HepG2 (cell line): ENCODE measurements around the gene DIPK1C. TPM values are rescaled to one million over a fixed set of nuclear protein-coding genes. Genes with fewer than 3 reads are reported as not detected.

Experiments used
- ATAC-seq: fragments of 200-7000 bp; cut with Tn5 transposase; 3 replicates; pipeline ENCODE4 v1.9.1; 2020; ENCODE audit warnings: mild to moderate bottlenecking, moderate library complexity
- BruUV-seq: library from RNA; stranded (reverse); fragments of 400-500 nt; replicated peaks from 2 replicates; lab custom pipeline; 2021; lab: Mats Ljungman, UMichigan
- CTCF ChIA-PET: fragments of 300-600 bp; formaldehyde crosslinking; extraction: SDS; loops from one replicate; lab custom pipeline; 2021; ENCODE audit warnings: low total read pairs, inconsistent platforms, low intra/inter-chr PET ratio; lab: Yijun Ruan, JAX
- POLR2A ChIA-PET: fragments of 350-600 bp; sonication (Branson Sonifier 250); formaldehyde crosslinking; loops from one replicate; lab custom pipeline; 2020; ENCODE audit warnings: antibody characterized with exemption, inconsistent platforms; lab: Yijun Ruan, JAX
- DNase-seq: peaks from one replicate; pipeline ENCODE4 v3.0.0-alpha.2; 2015; ENCODE audit warnings: low spot score
- FAIRE-seq: peaks from 3 replicates; lab custom pipeline; 2011; peaks lifted over from hg19 to GRCh38; lab: Jason Lieb, UNC
- H2AFZ ChIP-seq: one replicate; pipeline ENCODE4 v1.6.1; 2011; ENCODE audit warnings: low read length, inconsistent platforms
- H3K27ac ChIP-seq: fragments of 300-600 bp; 3 replicates; pipeline ENCODE4 v1.8.0; 2011; ENCODE audit warnings: mixed run types, mild to moderate bottlenecking, mixed read lengths, low read length, inconsistent platforms; ENCODE audit not compliant: insufficient read depth; ENCODE audit errors: extremely low read length
- H3K27me3 ChIP-seq, 2 experiments: fragments of 200-600 bp in 1 of 2; 2 replicates in 1 of 2; 3 replicates in 1 of 2; pipeline versions ENCODE4 v1.6.0 to v1.8.0; 2011; ENCODE audit warnings: low read length in 2 of 2, mild to moderate bottlenecking in 2 of 2, moderate library complexity in 2 of 2, inconsistent platforms in 1 of 2; ENCODE audit not compliant: insufficient read depth in 2 of 2, control insufficient read depth in 1 of 2
- H3K36me3 ChIP-seq, 2 experiments: fragments of 200-600 bp in 1 of 2; replicated peaks in 1 of 2; 2 replicates in 1 of 2; 3 replicates in 1 of 2; pipeline versions ENCODE4 v1.5.1 to v1.8.0; 2011; ENCODE audit warnings: low read length in 2 of 2, inconsistent platforms in 1 of 2; ENCODE audit not compliant: insufficient read depth in 2 of 2, control insufficient read depth in 1 of 2
- H3K4me1 ChIP-seq: 2 replicates; pipeline ENCODE4 v1.5.1; 2012; ENCODE audit warnings: low read length, inconsistent platforms; ENCODE audit not compliant: insufficient read depth
- H3K4me2 ChIP-seq: 2 replicates; pipeline ENCODE4 v1.6.0; 2011; ENCODE audit warnings: low read depth, low read length, inconsistent platforms
- H3K4me3 ChIP-seq, 3 experiments: fragments of 200-600 bp in 1 of 3; sonication (generic), shearing (Covaris generic) in 1 of 3; replicated peaks in 1 of 3; 2 replicates each; pipeline ENCODE4 v1.5.1; 2011 to 2016; ENCODE audit warnings: low read length in 3 of 3, inconsistent platforms in 2 of 3, low read depth in 2 of 3, mild to moderate bottlenecking in 2 of 3, control low read depth in 1 of 3, mixed read lengths in 1 of 3; ENCODE audit not compliant: insufficient read depth in 1 of 3
- H3K79me2 ChIP-seq: one replicate; pipeline ENCODE4 v1.6.1; 2011; ENCODE audit warnings: low read length, inconsistent platforms; ENCODE audit not compliant: insufficient read depth
- H3K9ac ChIP-seq: 2 replicates; pipeline ENCODE4 v1.6.0; 2011; ENCODE audit warnings: mild to moderate bottlenecking, low read depth, low read length, inconsistent platforms; ENCODE audit not compliant: insufficient read depth
- H3K9me3 ChIP-seq: 2 replicates; pipeline ENCODE4 v1.5.1; 2012; ENCODE audit warnings: mild to moderate bottlenecking, low read length
- H4K20me1 ChIP-seq: 2 replicates; pipeline ENCODE4 v1.6.0; 2011; ENCODE audit warnings: inconsistent platforms, mild to moderate bottlenecking, low read length, moderate library complexity; ENCODE audit not compliant: insufficient read depth
- ATRX ChIP-seq: sonication (generic); formaldehyde crosslinking; IDR thresholded peaks from 2 replicates; pipeline ENCODE4 v1.4.0; 2020; ENCODE audit warnings: missing genetic modification reagents, borderline replicate concordance
- EED ChIP-seq: sonication (generic); formaldehyde crosslinking; IDR thresholded peaks from 2 replicates; pipeline ENCODE4 v1.5.0; 2020; ENCODE audit warnings: mild to moderate bottlenecking, missing genetic modification reagents
- FOXO1 ChIP-seq: sonication (generic); formaldehyde crosslinking; IDR thresholded peaks from 2 replicates; pipeline ENCODE4 v1.4.0; 2020; ENCODE audit warnings: missing genetic modification reagents
- KLF16 ChIP-seq, 2 experiments: sonication (generic) in 1 of 2; formaldehyde crosslinking in 1 of 2; IDR thresholded peaks; 2 replicates each; pipeline versions ENCODE4 v1.6.1 to v1.8.0; 2016 to 2023; ENCODE audit warnings: missing genetic modification reagents in 2 of 2, missing compliant biosample characterization in 1 of 2
- SIX1 ChIP-seq: sonication (generic); formaldehyde crosslinking; IDR thresholded peaks from 2 replicates; pipeline ENCODE4 v1.4.0; 2020; ENCODE audit warnings: missing genetic modification reagents, borderline replicate concordance
- SMC3 ChIP-seq: IDR thresholded peaks from 2 replicates; pipeline ENCODE4 v1.6.1; 2011; ENCODE audit warnings: low read length, improper control_type of control experiment
- TAF1 ChIP-seq: sonication (generic); formaldehyde crosslinking; IDR thresholded peaks from 2 replicates; pipeline ENCODE4 v1.4.0; 2020; ENCODE audit warnings: missing genetic modification reagents
- TEAD3 ChIP-seq: optimal IDR thresholded peaks from 2 replicates; pipeline ENCODE3; 2016; ENCODE audit warnings: borderline replicate concordance
- TGIF2 ChIP-seq: IDR thresholded peaks from 2 replicates; pipeline ENCODE4 v1.6.1; 2016; ENCODE audit warnings: control low read depth, missing compliant biosample characterization
- U2AF2 ChIP-seq: fragments of 200-400 bp; formaldehyde crosslinking; IDR thresholded peaks from 2 replicates; pipeline ENCODE4 v1.6.1; 2017; ENCODE audit warnings: low read depth, mild to moderate bottlenecking, low read length
- ZBTB38 ChIP-seq: sonication (generic); formaldehyde crosslinking; IDR thresholded peaks from 2 replicates; pipeline ENCODE4 v1.5.1; 2020; ENCODE audit warnings: mild to moderate bottlenecking, missing genetic modification reagents
- ZNF12 ChIP-seq: sonication (generic); formaldehyde crosslinking; IDR thresholded peaks from 2 replicates; pipeline ENCODE4 v1.5.0; 2020; ENCODE audit warnings: missing genetic modification reagents
- ZNF124 ChIP-seq: sonication (generic); formaldehyde crosslinking; IDR thresholded peaks from 2 replicates; pipeline ENCODE4 v1.4.0; 2020; ENCODE audit warnings: missing genetic modification reagents
- ZNF484 ChIP-seq: sonication (generic); formaldehyde crosslinking; IDR thresholded peaks from 2 replicates; pipeline ENCODE4 v1.5.1; 2020; ENCODE audit warnings: mild to moderate bottlenecking, low read depth, missing genetic modification reagents, borderline replicate concordance
- ZNF747 ChIP-seq: sonication (generic); formaldehyde crosslinking; IDR thresholded peaks from 2 replicates; pipeline ENCODE4 v1.8.1; 2023; ENCODE audit warnings: missing genetic modification reagents, mild to moderate bottlenecking, borderline replicate concordance
- ZNF780A ChIP-seq: sonication (generic); formaldehyde crosslinking; IDR thresholded peaks from 2 replicates; pipeline ENCODE4 v1.8.0; 2022; ENCODE audit warnings: mild to moderate bottlenecking, missing genetic modification reagents, moderate library complexity
- ZNF879 ChIP-seq: sonication (generic); formaldehyde crosslinking; IDR thresholded peaks from 2 replicates; pipeline ENCODE4 v1.8.1; 2023; ENCODE audit warnings: missing genetic modification reagents
- WGBS: methylation state at CpG from one replicate; pipeline ENCODE4 v1.1.6; 2017; ENCODE audit warnings: low lambda C conversion rate; 5-methylcytosine and 5-hydroxymethylcytosine counted together
- in situ Hi-C: cut with HindIII; loops from 2 replicates; pipeline ENCODE4 v1.10.0; 2017; ENCODE audit warnings: low pct_unique_long_range_greater_than_20kb; ENCODE audit not compliant: extremely low pct_ligation_motif_present
- intact Hi-C: fragments of 100-400 bp; cut with micrococcal nuclease; formaldehyde crosslinking; loops from one replicate; pipeline ENCODE4 v1.10.0; 2022; ENCODE audit not compliant: unreplicated experiment
- polyA plus RNA-seq, 8 experiments: library from polyadenylated mRNA; depleted of rRNA in 3 of 8; stranded (reverse) in 7 of 8; unstranded in 1 of 8; fragments of >200 nt; fragmentation: Illumina TruSeq in 4 of 8; extraction: Trizol in 4 of 8; gene quantifications; 2 replicates each; pipeline versions ENCODE4 v1.2.1 to v1.2.3, GENCODE V29; 2011 to 2016; ENCODE audit warnings: low read depth in 4 of 8, missing spikeins in 1 of 8, mixed read lengths in 1 of 8; ENCODE audit not compliant: insufficient read depth in 1 of 8
- total RNA-seq, 5 experiments: library from RNA; depleted of rRNA; stranded (reverse); fragments of >200 nt; fragmentation: Illumina TruSeq; extraction: Trizol; gene quantifications; 2 replicates each; pipeline ENCODE4 v1.2.3, GENCODE V29; 2016; ENCODE audit warnings: low read depth in 1 of 5
- TF ChIP-seq, protein P1 (sequence below): sonication (generic); formaldehyde crosslinking; conservative IDR thresholded peaks from 2 replicates; pipeline ENCODE4 v1.8.0; 2022; ENCODE audit warnings: missing genetic modification reagents
- TF ChIP-seq, protein P2 (sequence below): IDR thresholded peaks from 2 replicates; pipeline ENCODE4 v1.6.1; 2016; ENCODE audit warnings: missing genetic modification reagents, missing compliant biosample characterization
- TF ChIP-seq, protein P3 (sequence below), 2 experiments: sonication (generic) in 1 of 2; formaldehyde crosslinking in 1 of 2; IDR thresholded peaks; 2 replicates each; pipeline versions ENCODE4 v1.5.1 to v1.6.1; 2011 to 2020; ENCODE audit warnings: borderline replicate concordance in 1 of 2, low read depth in 1 of 2, low read length in 1 of 2, mild to moderate bottlenecking in 1 of 2, missing genetic modification reagents in 1 of 2, moderate library complexity in 1 of 2
- TF ChIP-seq, protein P4 (sequence below): sonication (generic); formaldehyde crosslinking; IDR thresholded peaks from 2 replicates; pipeline ENCODE4 v1.4.0; 2020; ENCODE audit warnings: low read depth, mild to moderate bottlenecking, missing genetic modification reagents

DIPK1C gene
- total and polyA plus RNA-seq, 2 of the 13 experiments (the other 11 are each of a cell fraction or from before 2014, with no cell fraction given): 1.8 TPM; not detected in 1

DNA sequence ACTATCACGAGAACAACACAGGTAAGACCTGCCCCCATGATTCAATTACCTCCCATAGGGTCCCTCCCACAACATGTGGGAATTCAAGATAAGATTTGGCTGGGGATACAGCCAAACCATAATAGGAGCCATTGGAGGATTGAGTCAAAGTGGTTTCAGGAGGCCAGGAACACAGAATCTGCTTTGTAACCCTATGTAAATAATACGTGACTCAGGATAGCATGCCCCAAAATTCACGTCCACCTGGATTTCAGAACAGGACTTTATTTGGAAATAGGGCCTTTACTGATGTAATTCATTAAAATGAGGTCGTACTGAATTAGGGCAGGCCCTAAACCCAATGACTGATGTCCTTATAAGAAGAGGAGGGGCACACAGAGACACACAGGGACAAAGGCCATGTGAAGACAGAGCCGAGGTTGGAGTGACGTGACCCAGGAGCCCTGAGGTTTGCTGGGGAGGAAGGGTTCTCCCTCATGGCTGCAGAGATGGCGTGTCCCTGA lies 23.1 kb upstream of the DIPK1C start:
- WGBS: 19% methylated on average over 4 of the region's 7 CpGs
- ATAC-seq (peak; percentile 80), DNase-seq (peak; percentile 62), FAIRE-seq (peak; percentile 77)
- POLR2A ChIA-PET: no interaction called here
- no peak overlapping the region for H2AFZ ChIP-seq
- CTCF ChIA-PET: no interaction called here
- peak overlapping the region; percentile 72 for H3K27ac ChIP-seq
- BruUV-seq: no TSS peak
- H3K9ac ChIP-seq: no peak overlapping the region; the same call in 1 of the 2 replicates
- H4K20me1 ChIP-seq: no peaks in the 10 kb centered on the region
- H3K4me3 ChIP-seq: peak overlapping the region in 1 of 3 experiments; percentile 45; a peak in 1 of 6 replicates
- peak overlapping the region; percentile 71 for H3K4me2 ChIP-seq
- in situ Hi-C loops: loop anchor here (25.0 kb wide), 1 partner anchor 293 kb away; no protein-coding TSS in a partner anchor
- no peaks in the 10 kb centered on the region for H3K27me3 ChIP-seq
- H3K4me1 ChIP-seq: peaks cover 46% of the 10 kb centered on the region
- H3K36me3 ChIP-seq: no peaks in the 10 kb centered on the region
- no peaks in the 10 kb centered on the region for H3K9me3 ChIP-seq
- no peaks in the 10 kb centered on the region for H3K79me2 ChIP-seq
- intact Hi-C loops: no loop called here
- TF ChIP-seq TEAD3 (CRISPR knock-in tag) (no peak), KLF16 (CRISPR knock-in tag; IDR thresholded peaks at IDR 0.05) (no peak), TAF1 (CRISPR knock-in tag) (no peak), ZNF879 (no peak), ZNF780A (CRISPR knock-in tag) (no peak), ZNF12 (CRISPR knock-in tag) (no peak), SIX1 (CRISPR knock-in tag) (no peak), U2AF2 (no peak), FOXO1 (no peak; the same call in 1 of the 2 replicates), SMC3 (no peak), ZBTB38 (no peak), ATRX (no peak), EED (CRISPR knock-in tag) (no peak), ZNF747 (CRISPR knock-in tag) (no peak), TGIF2 (no peak), ZNF124 (CRISPR knock-in tag) (no peak), ZNF484 (CRISPR knock-in tag) (no peak)
- TF ChIP-seq, protein P1, sequence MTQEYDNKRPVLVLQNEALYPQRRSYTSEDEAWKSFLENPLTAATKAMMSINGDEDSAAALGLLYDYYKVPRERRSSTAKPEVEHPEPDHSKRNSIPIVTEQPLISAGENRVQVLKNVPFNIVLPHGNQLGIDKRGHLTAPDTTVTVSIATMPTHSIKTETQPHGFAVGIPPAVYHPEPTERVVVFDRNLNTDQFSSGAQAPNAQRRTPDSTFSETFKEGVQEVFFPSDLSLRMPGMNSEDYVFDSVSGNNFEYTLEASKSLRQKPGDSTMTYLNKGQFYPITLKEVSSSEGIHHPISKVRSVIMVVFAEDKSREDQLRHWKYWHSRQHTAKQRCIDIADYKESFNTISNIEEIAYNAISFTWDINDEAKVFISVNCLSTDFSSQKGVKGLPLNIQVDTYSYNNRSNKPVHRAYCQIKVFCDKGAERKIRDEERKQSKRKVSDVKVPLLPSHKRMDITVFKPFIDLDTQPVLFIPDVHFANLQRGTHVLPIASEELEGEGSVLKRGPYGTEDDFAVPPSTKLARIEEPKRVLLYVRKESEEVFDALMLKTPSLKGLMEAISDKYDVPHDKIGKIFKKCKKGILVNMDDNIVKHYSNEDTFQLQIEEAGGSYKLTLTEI (CRISPR knock-in tag): no peak
- TF ChIP-seq, protein P2, sequence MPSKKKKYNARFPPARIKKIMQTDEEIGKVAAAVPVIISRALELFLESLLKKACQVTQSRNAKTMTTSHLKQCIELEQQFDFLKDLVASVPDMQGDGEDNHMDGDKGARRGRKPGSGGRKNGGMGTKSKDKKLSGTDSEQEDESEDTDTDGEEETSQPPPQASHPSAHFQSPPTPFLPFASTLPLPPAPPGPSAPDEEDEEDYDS (CRISPR knock-in tag): no peak
- TF ChIP-seq, protein P3, sequence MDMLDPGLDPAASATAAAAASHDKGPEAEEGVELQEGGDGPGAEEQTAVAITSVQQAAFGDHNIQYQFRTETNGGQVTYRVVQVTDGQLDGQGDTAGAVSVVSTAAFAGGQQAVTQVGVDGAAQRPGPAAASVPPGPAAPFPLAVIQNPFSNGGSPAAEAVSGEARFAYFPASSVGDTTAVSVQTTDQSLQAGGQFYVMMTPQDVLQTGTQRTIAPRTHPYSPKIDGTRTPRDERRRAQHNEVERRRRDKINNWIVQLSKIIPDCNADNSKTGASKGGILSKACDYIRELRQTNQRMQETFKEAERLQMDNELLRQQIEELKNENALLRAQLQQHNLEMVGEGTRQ (IDR thresholded peaks at IDR 0.05; ENCODE audit: low read depth, low read length): no peak
- TF ChIP-seq, protein P3 (CRISPR knock-in tag; IDR thresholded peaks at IDR 0.05; ENCODE audit: borderline replicate concordance): no peak
- TF ChIP-seq, protein P4, sequence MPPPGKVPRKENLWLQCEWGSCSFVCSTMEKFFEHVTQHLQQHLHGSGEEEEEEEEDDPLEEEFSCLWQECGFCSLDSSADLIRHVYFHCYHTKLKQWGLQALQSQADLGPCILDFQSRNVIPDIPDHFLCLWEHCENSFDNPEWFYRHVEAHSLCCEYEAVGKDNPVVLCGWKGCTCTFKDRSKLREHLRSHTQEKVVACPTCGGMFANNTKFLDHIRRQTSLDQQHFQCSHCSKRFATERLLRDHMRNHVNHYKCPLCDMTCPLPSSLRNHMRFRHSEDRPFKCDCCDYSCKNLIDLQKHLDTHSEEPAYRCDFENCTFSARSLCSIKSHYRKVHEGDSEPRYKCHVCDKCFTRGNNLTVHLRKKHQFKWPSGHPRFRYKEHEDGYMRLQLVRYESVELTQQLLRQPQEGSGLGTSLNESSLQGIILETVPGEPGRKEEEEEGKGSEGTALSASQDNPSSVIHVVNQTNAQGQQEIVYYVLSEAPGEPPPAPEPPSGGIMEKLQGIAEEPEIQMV (CRISPR knock-in tag): no peak
